GM15510 (cell line): ENCODE measurements around the gene PRRC1.

Experiments
- POLR2A ChIP-seq: IDR thresholded peaks from 3 replicates; pipeline ENCODE4 v1.6.1; 2011; ENCODE audit warnings: borderline replicate concordance; ENCODE audit not compliant: insufficient read length; ENCODE audit errors: extremely low read depth

PRRC1 gene

DNA sequence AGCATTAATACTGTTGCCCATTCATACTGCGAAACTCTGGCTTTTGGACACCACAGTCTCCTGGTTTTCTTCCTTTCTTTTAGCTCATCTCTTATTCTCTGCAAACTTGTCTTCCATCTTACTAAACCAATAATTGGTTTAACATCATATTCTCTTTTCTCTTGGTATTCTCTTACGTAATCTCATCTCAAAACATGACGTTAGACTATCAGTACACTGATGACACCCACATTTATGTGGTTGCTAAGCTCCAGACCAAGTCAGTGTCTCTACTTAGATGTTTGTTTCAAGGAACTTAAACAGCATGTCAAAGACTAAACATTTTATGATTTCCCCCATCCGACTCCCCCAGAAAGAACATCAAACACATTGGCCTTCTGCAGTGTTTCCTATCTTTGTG lies 2.1 kb downstream of the PRRC1 start:
- TF ChIP-seq POLR2A = no peak

DNA sequence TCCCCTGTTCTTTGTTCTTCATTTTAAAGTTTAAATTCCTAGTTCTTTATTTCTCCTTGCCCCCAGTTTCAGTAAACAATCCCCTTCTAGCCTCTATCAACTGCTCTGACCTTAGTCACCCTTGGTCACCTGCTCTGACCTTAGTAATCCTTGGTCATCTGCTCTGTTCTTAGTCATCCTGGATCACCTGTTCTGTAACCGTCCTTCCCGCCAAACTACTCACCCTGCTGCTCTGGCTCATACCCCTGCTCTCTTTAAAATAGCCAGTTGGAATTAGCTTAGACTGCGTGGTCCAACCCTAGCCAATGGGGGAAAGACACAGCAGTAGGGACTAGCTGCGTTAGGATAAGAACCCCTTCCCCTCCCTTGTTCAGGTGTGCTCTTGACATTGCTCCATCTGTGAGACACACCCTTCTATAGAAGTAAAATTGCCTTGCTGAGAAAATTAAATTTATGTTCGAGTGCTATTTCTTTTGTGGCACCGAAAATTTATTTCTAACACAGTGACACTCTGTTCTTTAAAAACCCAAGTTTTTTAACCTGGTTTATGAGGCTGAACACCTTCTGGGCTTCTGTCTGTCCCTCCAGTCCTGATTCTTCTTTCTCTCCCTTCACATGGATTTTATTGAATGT lies 3.8 kb downstream of the PRRC1 start:
- TF ChIP-seq POLR2A = no peak

DNA sequence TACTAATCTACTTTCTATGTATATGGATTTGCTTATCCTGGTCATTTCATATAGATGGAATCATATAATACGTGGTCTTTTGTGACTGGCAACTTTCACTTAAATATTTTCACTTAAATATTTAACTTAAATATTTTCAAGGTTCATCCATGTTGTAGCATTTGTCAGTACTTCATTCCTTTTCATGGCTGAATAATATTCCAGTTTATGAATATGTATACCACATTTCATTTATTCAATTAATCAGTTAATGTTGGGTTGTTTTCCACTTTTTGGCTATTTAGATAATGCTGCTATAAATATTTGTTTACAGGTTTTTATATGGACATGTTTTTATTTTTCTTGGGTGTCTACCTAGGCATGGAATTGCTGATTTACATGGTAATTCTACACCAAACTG lies 7.7 kb downstream of the PRRC1 start:
- TF ChIP-seq POLR2A = no peak

DNA sequence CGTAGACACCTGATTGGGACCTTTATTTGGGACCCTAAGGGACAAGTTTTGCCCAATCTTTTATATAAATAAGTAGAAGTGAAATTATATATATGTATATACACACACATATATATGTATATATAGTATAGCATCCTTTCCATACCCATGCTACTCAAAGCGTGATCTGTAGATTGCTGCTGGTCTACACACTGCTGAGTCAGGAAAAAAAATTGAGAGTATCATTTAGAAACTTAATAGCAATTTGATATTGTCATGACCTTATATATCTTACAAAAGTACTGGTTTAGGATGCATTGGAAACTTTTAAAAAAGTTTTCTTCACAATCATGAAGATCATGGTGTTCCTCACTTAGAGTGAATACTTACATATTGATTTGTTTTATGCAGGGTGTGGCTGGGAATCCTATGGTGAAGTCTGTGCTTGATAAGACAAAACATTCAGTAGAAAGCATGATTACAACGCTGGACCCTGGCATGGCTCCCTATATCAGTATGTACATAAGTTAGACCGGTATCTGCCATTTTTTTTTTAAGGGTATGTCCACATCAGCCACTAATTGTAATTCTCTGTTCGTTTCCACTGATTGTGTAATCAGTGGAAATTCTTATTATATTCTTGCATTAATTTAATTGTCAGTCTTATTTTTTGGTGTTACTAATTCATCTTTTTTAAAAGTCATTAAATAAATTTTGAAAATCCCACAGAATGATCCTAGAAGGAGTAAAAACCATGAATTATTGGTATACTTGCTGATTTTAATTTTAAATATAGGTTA lies 12.7 kb downstream of the PRRC1 start:
- TF ChIP-seq POLR2A = no peak

DNA sequence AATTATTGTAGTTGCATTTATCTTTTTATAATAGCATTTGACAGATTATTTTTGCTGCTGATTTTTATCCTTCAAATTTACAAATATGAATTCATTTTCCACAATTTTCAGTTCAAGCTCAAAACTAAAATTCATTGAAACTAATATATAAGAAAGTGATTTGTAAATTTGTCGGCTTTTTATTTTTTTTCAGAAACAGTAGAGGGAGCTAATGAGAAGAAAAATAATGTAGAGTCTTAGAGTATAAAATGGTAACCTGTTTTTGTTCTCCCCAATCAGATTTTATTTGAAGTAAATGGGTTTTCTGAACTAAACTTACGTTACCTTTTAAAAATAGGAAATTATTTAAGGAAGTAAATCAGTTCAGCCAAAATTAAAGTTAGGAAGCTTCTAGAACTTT lies 19.2 kb downstream of the PRRC1 start:
- TF ChIP-seq POLR2A = no peak

DNA sequence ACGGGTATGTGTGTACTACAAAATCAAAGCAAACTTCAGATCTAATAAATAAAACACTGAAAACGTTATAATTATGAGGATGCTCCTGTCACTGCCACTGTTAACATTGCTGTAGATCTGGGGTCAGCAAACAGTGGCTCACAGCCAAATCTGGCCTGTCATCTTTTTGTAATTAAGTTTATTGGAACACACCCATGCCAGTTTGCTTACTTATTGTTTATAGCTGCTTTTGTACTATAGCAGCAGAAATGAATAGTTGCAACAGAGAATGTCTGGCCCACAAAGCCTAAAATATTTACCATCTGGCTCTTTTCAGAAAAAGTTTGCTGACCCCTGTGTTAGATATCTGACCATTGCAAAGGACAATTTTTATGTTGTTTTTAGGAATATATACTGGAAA lies 32.1 kb downstream of the PRRC1 start:
- no peak for TF ChIP-seq POLR2A

DNA sequence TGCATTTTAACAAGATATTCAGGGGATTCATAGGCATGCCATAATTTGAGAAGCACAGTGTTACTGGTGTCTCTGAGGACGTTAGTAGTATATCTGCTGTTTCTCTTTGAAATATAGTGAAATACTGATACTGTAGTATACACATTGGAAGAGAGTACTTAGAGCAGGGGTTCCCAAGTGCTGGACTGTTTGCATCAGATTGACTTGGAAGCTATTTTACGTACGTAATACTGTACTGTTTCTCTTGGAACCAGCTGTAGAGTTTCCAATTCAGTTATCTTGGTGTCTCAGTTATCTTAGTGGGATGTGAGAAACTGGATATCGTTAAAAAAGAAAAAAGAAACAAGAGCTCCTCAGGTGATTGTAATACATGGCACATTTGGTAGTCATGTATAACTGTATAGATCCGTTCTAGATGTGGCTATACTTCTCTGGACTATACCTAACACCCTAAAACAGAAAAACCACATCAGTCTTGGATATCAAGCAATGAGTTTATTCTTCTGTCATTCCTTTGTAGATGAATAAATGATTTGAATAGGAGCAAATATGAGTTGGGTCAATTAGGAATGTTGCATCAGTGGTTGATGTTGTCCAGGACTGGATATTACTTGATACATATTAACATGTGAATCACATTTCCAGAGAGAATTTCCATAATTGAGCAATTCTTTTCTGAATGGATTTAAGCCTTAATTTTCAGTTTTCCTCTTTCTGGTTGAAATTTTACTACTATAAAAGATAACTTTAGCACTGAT lies 33.4 kb downstream of the PRRC1 start:
- no peak for TF ChIP-seq POLR2A

DNA sequence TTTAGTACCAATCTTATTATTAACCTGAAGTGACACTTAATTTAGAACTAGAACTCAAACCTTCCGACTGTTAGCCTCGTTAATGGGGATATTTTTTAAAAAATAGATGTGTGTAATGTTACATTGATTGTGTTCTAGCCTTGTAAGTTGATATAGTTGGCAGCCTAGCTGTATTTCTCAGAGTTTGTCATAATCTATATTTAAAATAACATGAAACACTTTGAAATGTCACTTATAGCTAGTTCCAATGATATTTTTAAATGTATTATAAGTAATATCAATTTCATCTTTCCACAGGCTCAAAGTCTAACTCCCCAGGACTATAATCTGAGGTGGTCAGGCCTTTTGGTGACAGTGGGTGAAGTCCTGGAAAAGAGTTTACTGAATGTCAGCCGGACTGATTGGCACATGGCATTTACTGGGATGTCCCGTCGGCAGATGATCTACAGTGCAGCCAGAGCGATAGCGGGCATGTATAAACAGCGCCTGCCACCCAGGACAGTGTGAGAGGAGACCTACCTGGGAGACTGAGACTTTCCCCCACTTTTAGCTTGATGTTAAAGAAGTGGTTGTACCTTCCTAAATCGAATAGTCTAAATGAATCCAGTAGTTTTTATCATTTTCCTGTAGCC lies 34.1 kb downstream of the PRRC1 start:
- TF ChIP-seq POLR2A = no peak

DNA sequence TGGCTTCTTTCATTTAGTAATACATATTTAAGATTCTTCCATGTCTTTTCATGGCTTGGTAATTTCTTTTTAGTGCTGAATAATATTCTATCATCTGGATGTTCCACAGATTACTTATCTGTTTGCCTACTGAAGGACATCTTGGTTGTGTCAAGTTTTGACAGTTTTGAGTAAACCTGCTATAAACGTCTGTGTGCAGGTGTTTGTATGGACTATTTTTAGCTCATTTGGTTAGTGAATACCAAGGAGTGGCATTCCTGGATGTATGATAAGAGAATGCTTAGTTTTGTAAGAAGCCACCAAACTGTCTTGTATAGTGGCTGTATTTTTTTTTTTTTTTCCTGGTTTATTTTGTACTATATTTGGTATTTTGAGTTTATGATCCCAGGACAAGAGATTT lies 38.4 kb downstream of the PRRC1 start:
- no peak for TF ChIP-seq POLR2A

DNA sequence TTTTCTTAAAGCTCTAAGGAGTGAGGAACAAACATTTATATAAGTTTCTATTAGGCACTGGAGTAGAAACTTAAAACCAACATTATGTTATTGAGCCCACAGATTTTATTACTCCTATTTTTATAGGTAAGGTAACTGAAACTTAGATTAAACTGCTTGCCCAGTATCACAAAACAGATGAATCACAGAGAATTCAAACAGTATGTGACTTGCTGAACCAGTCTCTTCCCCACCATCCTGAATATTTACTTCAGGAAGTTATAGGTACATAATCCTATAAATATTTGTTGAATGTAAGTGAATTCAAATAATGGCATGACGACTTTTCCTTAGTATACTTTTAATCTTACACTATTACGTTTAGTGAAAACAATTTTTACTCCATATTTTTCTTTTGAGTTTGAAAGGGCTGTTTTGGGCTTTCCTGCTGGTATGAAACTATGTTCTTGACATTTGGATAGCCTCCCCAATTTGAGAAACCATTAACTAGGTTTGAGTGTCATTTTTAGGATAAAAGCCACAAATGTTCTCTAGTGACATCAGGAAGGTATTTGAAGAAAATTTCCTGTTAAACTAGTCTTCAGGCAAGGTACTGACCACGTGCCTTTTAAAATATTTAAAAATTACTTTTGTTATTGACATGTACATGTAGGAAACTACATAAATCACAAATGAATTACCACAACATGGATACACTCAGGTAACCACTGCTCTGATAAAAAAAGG lies 39.3 kb downstream of the PRRC1 start:
- no peak for TF ChIP-seq POLR2A

DNA sequence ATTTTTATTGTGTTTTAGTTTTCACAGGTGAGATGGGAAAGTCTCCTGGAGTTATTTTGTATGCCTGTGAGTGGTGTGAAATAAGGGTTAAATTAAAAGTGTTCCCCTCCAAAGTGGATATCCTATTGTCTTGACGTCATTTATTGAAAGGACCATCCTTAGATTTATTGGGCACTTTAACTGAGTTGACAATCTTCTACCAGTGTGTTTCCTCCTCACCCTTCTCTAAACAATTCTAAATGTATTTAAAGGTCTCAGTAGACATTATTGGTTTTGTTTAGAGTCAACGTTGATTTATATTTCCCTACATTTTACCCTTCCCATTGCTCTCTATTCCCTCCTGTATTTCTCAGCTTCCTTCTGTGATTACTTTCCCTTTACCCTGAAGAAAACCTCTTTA lies 40.8 kb downstream of the PRRC1 start:
- TF ChIP-seq POLR2A = no peak

DNA sequence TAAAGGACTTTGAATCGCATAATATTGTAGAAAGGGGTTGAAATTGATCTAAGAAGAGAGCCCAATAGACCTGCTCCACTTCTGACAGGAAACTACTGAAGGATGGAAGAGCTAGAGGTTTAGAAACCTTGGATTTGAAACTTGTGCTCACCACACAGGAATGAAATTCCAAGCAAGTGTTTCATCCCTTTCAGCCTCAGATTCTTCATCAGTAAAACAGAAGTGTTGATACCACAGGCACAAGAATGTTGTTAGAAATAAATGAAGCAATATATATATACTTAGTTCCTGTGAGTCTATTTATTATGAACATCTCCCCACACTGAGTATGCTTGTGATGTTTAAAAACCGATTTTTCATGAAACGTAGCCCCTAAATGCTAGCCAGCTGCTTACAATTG lies 43.8 kb downstream of the PRRC1 start:
- no peak for TF ChIP-seq POLR2A

DNA sequence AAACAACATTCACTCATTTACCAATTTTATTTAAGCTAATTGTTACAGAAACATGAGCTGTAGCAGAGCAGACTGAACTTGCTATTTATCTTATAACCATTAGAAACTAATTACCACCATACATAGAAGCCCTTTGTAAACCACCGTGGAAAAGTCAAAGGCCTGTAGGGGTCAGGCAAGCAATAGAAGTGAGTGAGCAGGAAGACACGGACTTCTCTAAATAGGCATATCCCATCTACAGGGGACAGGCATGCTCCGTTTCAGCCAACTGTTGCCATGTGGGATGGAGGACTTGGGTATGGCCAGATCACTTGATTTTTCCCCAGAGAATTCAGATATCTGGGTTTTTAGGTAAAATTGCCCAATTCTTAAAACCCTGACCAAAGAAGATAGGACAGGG lies 44.8 kb downstream of the PRRC1 start:
- TF ChIP-seq POLR2A = no peak

DNA sequence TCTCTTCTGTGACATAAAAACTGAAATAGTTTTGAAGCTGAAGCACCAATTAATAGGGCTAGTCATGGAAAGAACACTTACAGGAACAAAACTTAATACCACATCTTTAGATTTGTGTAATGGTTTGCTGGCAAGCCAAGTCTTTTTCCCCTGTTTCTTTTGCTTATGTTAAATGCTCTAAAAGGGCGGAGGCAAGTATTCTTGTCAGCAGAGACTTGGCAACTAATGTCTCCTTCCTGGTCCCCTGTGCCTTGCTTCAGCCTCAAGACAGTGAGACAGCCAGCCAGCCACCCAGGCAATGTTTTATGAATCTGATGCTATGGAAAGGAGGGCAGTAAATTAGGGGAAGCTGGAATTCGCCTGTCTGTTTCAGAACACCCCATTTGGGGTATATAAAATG lies 45.7 kb downstream of the PRRC1 start:
- no peak for TF ChIP-seq POLR2A

DNA sequence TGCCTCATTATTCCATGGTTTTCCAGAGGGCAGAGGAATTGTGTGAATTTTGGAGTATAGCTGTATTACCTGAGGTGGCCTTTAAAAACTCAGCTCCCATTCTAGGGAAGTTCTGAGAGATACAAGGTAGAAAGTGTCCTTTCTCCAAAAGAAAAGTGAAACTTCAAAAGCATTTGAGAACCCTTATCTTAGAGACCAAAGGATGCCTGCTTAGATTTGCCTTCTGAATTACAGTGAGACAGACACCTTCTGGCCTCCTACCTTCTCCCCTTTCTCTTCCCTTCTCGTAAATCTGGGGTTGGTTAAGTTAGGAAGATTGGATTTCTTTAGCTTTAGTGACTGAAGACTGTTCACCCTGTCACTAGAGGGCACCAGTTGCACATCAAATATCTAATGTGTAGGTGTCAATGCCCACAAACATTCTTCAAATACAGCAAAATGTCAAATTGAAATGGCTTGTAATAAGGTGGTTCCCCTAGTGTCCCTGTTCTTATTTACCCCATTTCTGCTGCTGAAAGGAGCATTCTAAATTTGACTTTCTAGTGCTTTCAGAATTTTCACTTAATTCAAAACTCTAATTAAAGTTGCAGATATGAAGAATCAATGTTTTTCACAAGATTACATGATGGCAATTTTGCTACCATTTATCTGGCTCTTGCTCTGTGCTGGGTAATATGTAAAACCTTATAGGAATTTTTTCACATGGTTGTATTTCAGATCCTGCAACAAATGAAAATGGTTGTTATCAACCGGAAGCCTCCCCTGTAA lies 46.7 kb downstream of the PRRC1 start:
- TF ChIP-seq POLR2A = no peak
